ENCODE measurements around the gene TDRD5.
A peak's percentile ranks its signal among the peaks of the same experiment; 100 is the strongest.

Gene TDRD5

GRCh38 chr1:179706339-179706941 is 114.8 kb downstream of the TDRD5 start:
- H3K9me3 ChIP-seq (ENCODE audit: control insufficient read depth, insufficient read depth, low read length), result no peaks in the 10 kb centered on the region
- H3K4me3 ChIP-seq (ENCODE audit: low read length), result no peak overlapping the region
- no CpG with 5 or more reads among the region's 3 CpGs for WGBS (ENCODE audit: insufficient coverage, insufficient read length)
- H3K4me1 ChIP-seq (ENCODE audit: control insufficient read depth, insufficient read depth, low read length), result no peaks in the 10 kb centered on the region
- no peak overlapping the region for H3K27ac ChIP-seq (ENCODE audit: low read length)
- H3K36me3 ChIP-seq (ENCODE audit: control insufficient read depth, insufficient read depth, low read length), result no peaks in the 10 kb centered on the region
- H3K27me3 ChIP-seq (ENCODE audit: control insufficient read depth, insufficient read depth, low read length), result no peaks in the 10 kb centered on the region
- DNase-seq (ENCODE audit: low read depth, low spot score), result peak; percentile 31

- H3K4me3 ChIP-seq (ENCODE audit: low read length), result no peak overlapping the region
- WGBS (ENCODE audit: insufficient coverage, insufficient read length), result no CpG with 5 or more reads among the region's 2 CpGs
- DNase-seq (ENCODE audit: low read depth, low spot score), result no peak
- H3K27me3 ChIP-seq (ENCODE audit: control insufficient read depth, insufficient read depth, low read length), result no peaks in the 10 kb centered on the region
- H3K9me3 ChIP-seq (ENCODE audit: control insufficient read depth, insufficient read depth, low read length), result no peaks in the 10 kb centered on the region
- H3K27ac ChIP-seq (ENCODE audit: low read length), result no peak overlapping the region
- no peaks in the 10 kb centered on the region for H3K36me3 ChIP-seq (ENCODE audit: control insufficient read depth, insufficient read depth, low read length)
- H3K4me1 ChIP-seq (ENCODE audit: control insufficient read depth, insufficient read depth, low read length), result no peaks in the 10 kb centered on the region
Measured at GRCh38 chr1:179707406-179707805, 115.8 kb downstream of the TDRD5 start.

- no peaks in the 10 kb centered on the region for H3K36me3 ChIP-seq (ENCODE audit: control insufficient read depth, insufficient read depth, low read length)
- no peak for DNase-seq (ENCODE audit: low read depth, low spot score)
- H3K4me3 ChIP-seq (ENCODE audit: low read length), result no peak overlapping the region
- WGBS (ENCODE audit: insufficient coverage, insufficient read length), result no CpG with 5 or more reads among the region's 6 CpGs
- H3K27me3 ChIP-seq (ENCODE audit: control insufficient read depth, insufficient read depth, low read length), result no peaks in the 10 kb centered on the region
- H3K27ac ChIP-seq (ENCODE audit: low read length), result no peak overlapping the region
- no peaks in the 10 kb centered on the region for H3K9me3 ChIP-seq (ENCODE audit: control insufficient read depth, insufficient read depth, low read length)
- no peaks in the 10 kb centered on the region for H3K4me1 ChIP-seq (ENCODE audit: control insufficient read depth, insufficient read depth, low read length)
Measured at GRCh38 chr1:179708434-179709195, 117.0 kb downstream of the TDRD5 start.

- Histone ChIP-seq H3K9me3 (ENCODE audit: control insufficient read depth, insufficient read depth, low read length) (no peaks in the 10 kb centered on the region), H3K36me3 (ENCODE audit: control insufficient read depth, insufficient read depth, low read length) (no peaks in the 10 kb centered on the region), H3K4me3 (ENCODE audit: low read length) (no peak overlapping the region), H3K4me1 (ENCODE audit: control insufficient read depth, insufficient read depth, low read length) (no peaks in the 10 kb centered on the region), H3K27me3 (ENCODE audit: control insufficient read depth, insufficient read depth, low read length) (no peaks in the 10 kb centered on the region), H3K27ac (ENCODE audit: low read length) (no peak overlapping the region)
- no peak for DNase-seq (ENCODE audit: low read depth, low spot score)
- no CpG with 5 or more reads among the region's 5 CpGs for WGBS (ENCODE audit: insufficient coverage, insufficient read length)
Measured at GRCh38 chr1:179709841-179710329, 118.3 kb downstream of the TDRD5 start.

GRCh38 chr1:179714159-179714558 is 122.5 kb downstream of the TDRD5 start:
- no CpG with 5 or more reads among the region's 1 CpG for WGBS (ENCODE audit: insufficient coverage, insufficient read length)
- no peaks in the 10 kb centered on the region for H3K36me3 ChIP-seq (ENCODE audit: control insufficient read depth, insufficient read depth, low read length)
- no peak for DNase-seq (ENCODE audit: low read depth, low spot score)

GRCh38 chr1:179714623-179715022 is 123.0 kb downstream of the TDRD5 start:
- Histone ChIP-seq H3K36me3 (ENCODE audit: control insufficient read depth, insufficient read depth, low read length) (no peaks in the 10 kb centered on the region), H3K27me3 (ENCODE audit: control insufficient read depth, insufficient read depth, low read length) (no peaks in the 10 kb centered on the region), H3K27ac (ENCODE audit: low read length) (no peak overlapping the region), H3K4me3 (ENCODE audit: low read length) (no peak overlapping the region), H3K9me3 (ENCODE audit: control insufficient read depth, insufficient read depth, low read length) (no peaks in the 10 kb centered on the region), H3K4me1 (ENCODE audit: control insufficient read depth, insufficient read depth, low read length) (no peaks in the 10 kb centered on the region)
- no peak for DNase-seq (ENCODE audit: low read depth, low spot score)

More at GRCh38 chr1:179714159-179714558, 122.5 kb downstream of the TDRD5 start:
- Histone ChIP-seq H3K4me1 (ENCODE audit: control insufficient read depth, insufficient read depth, low read length) (no peaks in the 10 kb centered on the region), H3K4me3 (ENCODE audit: low read length) (no peak overlapping the region), H3K27me3 (ENCODE audit: control insufficient read depth, insufficient read depth, low read length) (no peaks in the 10 kb centered on the region), H3K9me3 (ENCODE audit: control insufficient read depth, insufficient read depth, low read length) (no peaks in the 10 kb centered on the region), H3K27ac (ENCODE audit: low read length) (no peak overlapping the region)

- no peak overlapping the region for H3K27ac ChIP-seq (ENCODE audit: low read length)
- no peaks in the 10 kb centered on the region for H3K27me3 ChIP-seq (ENCODE audit: control insufficient read depth, insufficient read depth, low read length)
- H3K4me3 ChIP-seq (ENCODE audit: low read length), result no peak overlapping the region
- no peaks in the 10 kb centered on the region for H3K36me3 ChIP-seq (ENCODE audit: control insufficient read depth, insufficient read depth, low read length)
- no peak for DNase-seq (ENCODE audit: low read depth, low spot score)
- no peaks in the 10 kb centered on the region for H3K4me1 ChIP-seq (ENCODE audit: control insufficient read depth, insufficient read depth, low read length)
- H3K9me3 ChIP-seq (ENCODE audit: control insufficient read depth, insufficient read depth, low read length), result no peaks in the 10 kb centered on the region
Measured at GRCh38 chr1:179719272-179719671, 127.6 kb downstream of the TDRD5 start.

GRCh38 chr1:179728271-179728670 is 136.6 kb downstream of the TDRD5 start:
- no peak for DNase-seq (ENCODE audit: low read depth, low spot score)
- H3K4me3 ChIP-seq (ENCODE audit: low read length), result no peak overlapping the region
- no peaks in the 10 kb centered on the region for H3K36me3 ChIP-seq (ENCODE audit: control insufficient read depth, insufficient read depth, low read length)
- no peaks in the 10 kb centered on the region for H3K27me3 ChIP-seq (ENCODE audit: control insufficient read depth, insufficient read depth, low read length)
- no peaks in the 10 kb centered on the region for H3K4me1 ChIP-seq (ENCODE audit: control insufficient read depth, insufficient read depth, low read length)
- no peaks in the 10 kb centered on the region for H3K9me3 ChIP-seq (ENCODE audit: control insufficient read depth, insufficient read depth, low read length)
- H3K27ac ChIP-seq (ENCODE audit: low read length), result no peak overlapping the region
- WGBS (ENCODE audit: insufficient coverage, insufficient read length), result no CpG with 5 or more reads among the region's 2 CpGs

- WGBS (ENCODE audit: insufficient coverage, insufficient read length), result no CpG with 5 or more reads among the region's 4 CpGs
- no peak for DNase-seq (ENCODE audit: low read depth, low spot score)
- Histone ChIP-seq H3K27ac (ENCODE audit: low read length) (no peak overlapping the region), H3K4me1 (ENCODE audit: control insufficient read depth, insufficient read depth, low read length) (no peaks in the 10 kb centered on the region), H3K4me3 (ENCODE audit: low read length) (no peak overlapping the region), H3K27me3 (ENCODE audit: control insufficient read depth, insufficient read depth, low read length) (no peaks in the 10 kb centered on the region), H3K9me3 (ENCODE audit: control insufficient read depth, insufficient read depth, low read length) (no peaks in the 10 kb centered on the region), H3K36me3 (ENCODE audit: control insufficient read depth, insufficient read depth, low read length) (no peaks in the 10 kb centered on the region)
Measured at GRCh38 chr1:179729881-179730280, 138.2 kb downstream of the TDRD5 start.

- H3K4me1 ChIP-seq (ENCODE audit: control insufficient read depth, insufficient read depth, low read length), result no peaks in the 10 kb centered on the region
- H3K4me3 ChIP-seq (ENCODE audit: low read length), result no peak overlapping the region
- no peaks in the 10 kb centered on the region for H3K36me3 ChIP-seq (ENCODE audit: control insufficient read depth, insufficient read depth, low read length)
- H3K27me3 ChIP-seq (ENCODE audit: control insufficient read depth, insufficient read depth, low read length), result no peaks in the 10 kb centered on the region
- no CpG with 5 or more reads among the region's 4 CpGs for WGBS (ENCODE audit: insufficient coverage, insufficient read length)
- DNase-seq (ENCODE audit: low read depth, low spot score), result no peak
- H3K9me3 ChIP-seq (ENCODE audit: control insufficient read depth, insufficient read depth, low read length), result no peaks in the 10 kb centered on the region
- H3K27ac ChIP-seq (ENCODE audit: low read length), result no peak overlapping the region
Measured at GRCh38 chr1:179731643-179732042, 140.0 kb downstream of the TDRD5 start.

All from iPS DF 6.9 (cell line).